Activated CD8-positive, alpha-beta memory T cell treated with anti-CD3 and anti-CD28 coated beads for 4 hours (primary cell): ENCODE results near the gene ZRANB1.

ENCODE experiments used
- DNase-seq, 2 donors: peaks; one replicate each; pipeline ENCODE4 v3.0.0-alpha.2; 2020; ENCODE audit warnings: low read depth in 2 of 2

The ZRANB1 gene

DNA sequence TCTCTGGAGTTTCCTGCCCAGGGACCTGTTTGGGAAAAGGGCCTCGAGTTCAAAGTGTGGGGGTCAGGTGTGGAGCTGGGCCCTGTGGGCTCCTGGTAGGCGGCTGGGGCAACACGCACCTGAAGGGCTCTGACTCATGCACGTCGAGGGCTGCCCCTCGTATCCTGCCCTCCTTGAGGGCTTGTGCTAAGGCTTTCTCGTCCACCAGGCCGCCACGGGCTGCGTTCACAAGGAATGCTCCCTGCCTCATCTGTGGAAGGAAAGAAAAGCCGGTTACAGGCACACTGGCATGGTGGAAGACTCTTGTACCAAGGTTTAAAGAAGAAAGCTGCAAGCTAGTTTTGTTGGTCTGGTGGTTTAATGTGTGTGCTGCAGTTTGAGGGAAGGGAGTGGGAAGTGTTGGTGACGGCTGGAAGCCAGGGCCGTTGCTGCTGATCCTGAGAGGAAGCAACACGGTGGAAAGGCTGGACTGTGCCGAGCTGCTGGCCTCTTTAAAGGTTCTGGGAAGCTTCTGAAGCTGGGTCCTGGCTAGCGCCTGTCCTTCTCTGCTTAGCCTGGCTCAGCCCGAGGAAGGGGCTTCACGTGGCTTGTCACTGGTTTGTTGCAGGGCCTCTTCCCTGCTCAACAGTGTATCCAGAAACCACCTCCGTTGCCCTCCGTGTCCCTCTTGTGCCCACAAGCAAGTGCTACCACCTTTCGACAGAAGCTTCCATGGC, 52.0 kb downstream of the ZRANB1 start:
- no peak for DNase-seq

GRCh38 chr10:124994573-124995473, 52.9 kb downstream of the ZRANB1 start:
- DNase-seq: no peak

DNA sequence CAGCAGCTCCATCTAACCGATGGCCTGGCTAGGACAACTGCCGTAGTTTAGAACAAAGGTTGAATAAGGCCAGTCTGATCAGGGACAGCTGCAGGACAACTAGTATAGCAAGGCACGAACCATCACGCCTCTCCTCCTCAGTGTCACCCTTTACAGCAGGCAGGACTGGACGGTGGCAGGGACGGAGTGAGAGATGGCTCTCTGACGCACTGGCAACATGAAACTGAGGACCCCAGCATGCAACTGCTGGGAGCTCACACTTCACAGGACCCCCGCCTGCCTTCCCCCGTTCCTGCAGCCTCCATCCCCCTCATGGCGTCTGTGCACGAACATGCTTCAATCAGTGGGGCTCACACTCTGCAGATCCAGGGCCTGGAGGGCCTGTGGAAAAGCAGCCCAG, 53.7 kb downstream of the ZRANB1 start:
- no peak for DNase-seq

GRCh38 chr10:124996127-124996853, 54.4 kb downstream of the ZRANB1 start:
- DNase-seq: no peak

GRCh38 chr10:124996854-124997215, 54.9 kb downstream of the ZRANB1 start:
- no peak for DNase-seq

GRCh38 chr10:124997306-124997705, 55.4 kb downstream of the ZRANB1 start:
- no peak for DNase-seq

DNA sequence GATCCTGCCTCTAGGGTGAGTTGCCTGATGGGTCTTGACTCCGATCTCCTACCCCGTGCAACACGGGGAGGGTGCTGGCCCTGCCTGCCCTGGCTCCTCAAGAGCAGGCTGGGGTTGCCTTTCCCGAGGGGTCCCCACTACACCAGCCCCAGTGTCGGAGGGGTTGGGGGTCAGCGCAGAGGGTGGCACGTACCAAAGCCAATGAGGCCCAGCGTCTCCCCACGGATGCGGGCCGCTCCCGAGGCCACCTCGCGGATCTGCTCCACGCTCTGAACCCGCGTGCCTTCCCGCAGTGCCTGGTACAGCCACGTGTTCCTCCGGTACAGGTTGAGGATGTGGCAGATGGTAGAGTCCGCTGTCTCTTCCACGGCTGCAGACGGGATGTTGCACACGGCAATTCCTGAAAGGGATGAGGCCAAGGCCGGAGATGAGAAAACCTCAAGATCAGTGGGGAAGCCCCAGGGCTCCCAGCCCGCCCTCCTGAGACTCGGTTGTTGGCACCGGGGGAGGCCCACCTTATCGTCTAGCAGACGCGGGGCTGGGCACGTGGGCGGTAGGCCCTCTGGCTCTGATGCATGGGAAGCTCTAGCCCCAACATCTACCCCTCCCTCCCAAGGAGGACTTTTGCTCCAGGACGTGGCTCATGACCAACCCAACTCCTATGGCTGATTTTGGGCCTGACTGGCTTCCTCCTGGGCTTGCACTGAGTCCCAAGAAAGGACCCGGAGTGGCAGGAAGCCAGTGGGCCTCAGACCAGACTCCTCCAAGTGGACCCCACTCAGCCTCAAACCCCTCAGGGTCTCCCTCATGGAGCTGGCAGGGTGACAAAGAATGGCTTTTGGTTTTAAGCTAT, 56.1 kb downstream of the ZRANB1 start:
- no peak for DNase-seq

DNA sequence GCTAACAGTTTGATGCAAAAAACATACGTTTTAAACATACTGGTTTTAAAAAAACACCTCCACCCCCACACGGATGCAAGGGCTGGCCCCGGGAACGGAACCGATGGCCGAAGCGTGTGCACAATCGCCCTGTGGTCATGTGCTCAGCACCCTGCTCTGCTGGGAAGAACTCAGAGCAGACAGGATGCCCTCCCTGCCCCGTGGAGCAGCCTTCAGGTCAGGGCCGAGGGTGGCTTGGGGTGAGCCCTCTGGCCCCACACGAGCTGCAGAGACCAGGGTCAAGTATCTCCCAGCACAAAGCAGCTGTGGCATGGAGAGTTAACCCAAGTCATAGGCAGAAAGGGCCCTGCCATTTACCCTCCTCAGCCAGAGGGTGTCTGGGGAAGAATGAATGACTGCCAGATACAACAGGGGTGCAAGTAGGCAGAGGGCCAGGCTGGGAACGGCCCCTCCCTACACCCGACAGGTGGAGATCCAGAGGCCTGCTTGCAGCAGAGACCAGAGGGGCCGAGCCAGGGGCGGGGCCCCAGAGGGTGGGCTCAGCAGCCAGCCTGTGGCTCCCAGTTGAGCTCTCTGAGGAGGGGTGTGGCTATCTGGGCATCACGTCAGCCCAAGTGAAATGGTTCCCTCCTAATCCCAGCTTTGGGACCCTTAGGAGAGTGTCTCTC, 56.8 kb downstream of the ZRANB1 start:
- no peak for DNase-seq

DNA sequence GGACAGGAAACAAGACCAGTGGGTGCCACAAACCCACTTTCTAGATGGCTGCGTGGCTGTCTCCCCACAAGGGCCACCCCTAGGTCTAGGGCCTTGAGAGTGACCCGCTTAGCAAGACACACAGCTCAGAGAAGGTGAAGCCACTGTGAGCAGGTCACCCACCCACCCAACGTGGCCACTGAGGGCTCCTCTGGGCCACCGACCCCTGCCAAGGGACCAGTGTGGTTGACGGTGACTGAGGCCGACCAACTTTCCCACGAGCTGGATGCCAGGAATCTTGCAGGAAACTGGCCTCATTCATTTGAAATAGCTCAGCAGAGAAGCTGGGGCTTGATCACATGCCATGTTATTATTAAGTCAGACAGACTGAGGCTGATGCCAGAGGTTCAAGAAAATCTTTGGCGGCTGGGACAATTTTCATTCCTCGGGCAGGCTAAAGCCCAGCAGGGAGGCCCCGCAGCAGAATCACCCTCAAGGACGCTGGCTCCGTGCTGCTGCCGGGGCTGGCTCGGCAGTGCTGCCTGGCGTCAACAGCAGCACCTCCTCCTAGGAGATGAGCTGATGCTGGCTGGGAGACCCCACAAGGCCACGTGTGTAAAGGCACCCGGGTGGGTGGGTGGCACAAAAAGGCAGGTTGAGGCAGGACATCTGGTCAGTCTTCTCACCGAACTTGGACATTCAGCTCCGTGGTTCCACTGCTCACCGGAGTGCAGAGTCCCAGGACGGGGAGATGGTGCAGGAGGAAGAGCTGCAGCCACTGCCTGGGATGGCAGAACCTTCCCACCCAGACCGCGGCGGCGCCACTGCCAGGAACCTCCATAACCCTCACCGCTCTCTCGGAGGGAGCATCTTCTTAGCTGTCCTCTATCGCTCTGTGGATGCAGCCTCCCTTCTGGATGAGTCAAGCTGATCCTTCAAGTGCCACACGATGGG, 57.8 kb downstream of the ZRANB1 start:
- DNase-seq: no peak

DNA sequence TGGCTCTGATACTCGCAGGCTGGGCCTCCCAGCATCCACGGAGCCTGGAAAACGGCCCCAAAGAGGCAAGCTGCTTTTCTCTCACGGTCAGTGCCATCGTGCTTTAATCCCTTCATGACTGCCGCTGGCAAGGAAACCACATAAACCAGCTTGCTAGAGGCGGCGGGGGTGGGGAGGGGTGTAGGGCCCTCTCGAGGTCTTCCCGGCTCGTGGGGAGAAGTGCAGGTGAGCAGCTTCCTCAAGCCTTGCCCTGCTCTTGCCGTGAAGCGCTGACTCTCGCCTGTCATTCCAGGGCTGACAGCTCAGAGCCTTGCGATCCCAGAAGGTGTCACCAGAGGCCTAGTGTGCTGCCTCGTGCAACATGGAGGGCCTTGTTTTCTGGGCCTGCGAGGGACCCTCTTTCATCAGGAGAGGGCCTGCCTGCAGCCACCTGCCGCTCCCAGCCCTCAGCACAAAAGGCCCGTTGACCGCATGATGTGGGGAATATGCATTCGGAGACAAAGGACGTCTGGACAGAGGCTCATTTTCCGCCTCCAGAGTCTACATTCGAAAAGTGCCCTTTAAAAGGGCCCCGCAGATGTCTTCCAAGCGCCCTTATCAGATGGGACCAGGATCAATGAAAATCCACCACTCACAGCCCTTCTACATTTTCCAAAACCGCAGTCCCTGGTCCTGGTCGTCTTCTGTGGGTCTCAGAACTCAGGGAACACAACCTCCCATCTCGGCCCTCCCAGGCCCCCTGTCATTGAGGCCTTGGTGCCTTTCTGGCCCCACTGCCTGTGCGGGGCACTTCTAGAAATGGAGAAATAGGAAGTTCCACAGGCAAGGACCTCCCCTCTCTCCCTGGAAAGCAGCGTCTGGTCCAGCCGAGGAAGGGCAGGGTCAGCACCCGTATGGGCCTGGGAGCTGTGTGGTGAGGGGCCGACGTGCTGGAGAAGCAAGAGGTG, 58.7 kb downstream of the ZRANB1 start:
- DNase-seq: no peak

DNA sequence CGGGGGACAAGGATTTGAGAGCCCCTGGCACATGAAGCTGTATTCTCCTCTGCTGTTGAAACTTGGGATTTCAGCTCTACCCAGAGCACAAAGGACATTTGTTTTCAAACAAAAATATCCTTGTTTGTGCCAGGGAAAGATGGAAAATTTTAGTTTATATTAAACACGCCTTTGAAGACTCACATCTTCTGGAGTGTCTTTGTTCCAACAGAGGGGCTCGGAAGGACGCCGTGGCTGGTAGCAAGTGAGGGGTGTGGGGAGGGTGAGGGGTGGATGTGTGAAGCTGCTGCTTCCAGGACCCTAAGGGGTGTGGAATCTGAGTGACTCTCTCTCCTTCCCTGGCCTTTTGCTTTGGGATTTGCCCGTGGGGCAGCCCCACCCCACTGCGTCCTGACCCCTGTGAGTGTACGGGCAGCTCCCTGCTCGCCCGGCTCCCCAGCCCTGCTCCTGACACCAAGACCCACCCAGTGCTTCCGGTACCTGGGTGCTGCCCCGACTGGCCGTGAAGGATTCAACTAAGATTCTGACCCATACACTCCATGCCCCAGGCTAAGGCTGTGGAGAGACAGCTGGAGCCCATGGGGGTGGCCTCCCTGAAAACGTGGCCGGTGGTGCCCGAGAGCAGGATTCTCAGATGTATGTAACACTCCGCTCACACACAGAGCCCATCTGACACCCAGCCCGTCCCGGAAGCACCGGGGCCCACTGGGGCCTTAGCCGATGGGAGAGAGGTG, 59.6 kb downstream of the ZRANB1 start:
- no peak for DNase-seq

DNA sequence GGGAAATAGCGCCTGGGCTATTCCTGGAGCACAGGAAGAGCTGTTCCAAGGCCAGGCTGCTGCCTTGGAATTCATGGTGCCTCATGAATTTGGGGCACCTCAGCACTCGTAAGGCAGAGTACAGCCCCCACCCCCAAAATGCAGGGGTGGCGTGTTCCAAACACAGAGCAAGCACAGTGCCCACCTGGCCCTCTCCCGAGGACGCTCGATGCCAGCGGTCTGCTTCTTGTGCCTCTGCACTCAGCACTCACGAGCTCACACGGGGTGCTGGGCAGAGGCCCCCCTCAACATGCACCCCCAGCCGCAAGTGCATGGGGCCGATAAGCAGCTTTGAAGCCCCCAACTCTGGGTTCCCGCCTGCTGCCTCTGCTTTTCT, 60.1 kb downstream of the ZRANB1 start:
- no peak for DNase-seq

DNA sequence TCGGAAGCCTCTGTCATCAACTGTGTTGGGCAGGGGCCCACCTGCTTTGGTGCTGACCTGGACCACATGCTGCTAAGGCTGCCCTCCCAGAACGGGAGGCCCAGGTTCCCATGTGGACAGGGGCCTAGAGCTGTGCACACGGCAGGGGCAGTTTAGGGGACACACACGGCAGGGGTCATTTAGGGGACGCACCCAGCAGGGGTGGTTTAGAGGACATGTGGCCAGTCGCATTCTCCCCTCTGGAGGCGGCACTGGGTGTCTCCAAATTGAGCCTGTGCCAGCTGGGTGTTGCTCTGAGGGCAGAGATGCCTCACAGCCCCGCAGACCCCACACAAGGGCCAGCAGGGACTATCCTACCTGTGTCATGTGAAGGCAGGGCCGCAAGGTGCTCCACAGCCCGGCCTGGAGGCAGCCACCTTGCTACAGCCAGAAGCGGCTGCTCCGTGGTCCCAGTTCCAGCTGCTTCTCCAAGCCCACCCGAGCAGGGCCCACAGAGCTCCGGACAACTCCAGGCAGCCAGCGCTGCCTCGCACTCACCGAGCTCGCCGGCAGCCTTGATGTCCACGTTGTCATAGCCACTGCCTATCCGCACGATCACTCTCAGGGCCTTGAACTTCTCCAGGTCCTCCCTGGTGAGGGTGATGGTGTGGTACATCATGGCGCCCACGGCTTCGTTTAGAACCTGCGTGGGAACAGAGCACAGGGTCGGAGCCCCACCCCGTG, 60.7 kb downstream of the ZRANB1 start:
- DNase-seq: no peak

DNA sequence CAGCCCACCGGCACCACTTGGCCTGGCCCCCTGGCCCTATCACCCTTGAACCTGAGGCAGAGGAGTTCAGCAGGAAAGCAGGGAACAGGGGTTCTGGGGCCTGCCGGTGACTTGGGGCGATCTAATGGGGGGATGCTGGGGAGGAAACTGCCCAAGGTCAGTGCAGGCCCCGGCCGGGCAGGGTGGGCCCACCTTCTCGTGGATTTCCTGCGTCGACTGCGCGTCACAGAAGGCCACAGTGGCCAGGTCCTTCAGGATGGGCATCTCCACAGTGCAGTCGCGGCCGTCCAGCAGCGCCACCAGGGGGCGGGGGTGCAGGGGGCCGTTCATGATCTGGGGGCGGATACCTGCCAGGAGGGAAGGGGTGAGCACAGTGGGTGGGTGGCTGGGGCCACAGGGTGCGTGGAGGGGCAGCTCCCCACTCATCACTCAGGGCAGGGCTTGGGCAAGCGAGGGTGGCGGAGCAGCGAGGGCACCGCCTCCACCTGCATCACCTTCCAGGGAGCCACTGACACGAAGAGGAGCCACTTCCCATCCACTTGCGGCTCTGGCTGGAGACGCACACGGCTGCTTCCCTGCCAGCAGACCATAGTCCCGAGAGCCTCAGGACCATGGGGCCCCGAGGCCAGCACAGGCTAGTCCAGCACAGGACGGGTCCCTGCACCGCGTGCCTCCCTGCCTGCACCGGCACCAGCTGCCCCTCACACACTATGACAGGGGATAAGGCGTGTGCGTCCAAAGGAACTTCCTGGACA, 61.4 kb downstream of the ZRANB1 start:
- DNase-seq: no peak

DNA sequence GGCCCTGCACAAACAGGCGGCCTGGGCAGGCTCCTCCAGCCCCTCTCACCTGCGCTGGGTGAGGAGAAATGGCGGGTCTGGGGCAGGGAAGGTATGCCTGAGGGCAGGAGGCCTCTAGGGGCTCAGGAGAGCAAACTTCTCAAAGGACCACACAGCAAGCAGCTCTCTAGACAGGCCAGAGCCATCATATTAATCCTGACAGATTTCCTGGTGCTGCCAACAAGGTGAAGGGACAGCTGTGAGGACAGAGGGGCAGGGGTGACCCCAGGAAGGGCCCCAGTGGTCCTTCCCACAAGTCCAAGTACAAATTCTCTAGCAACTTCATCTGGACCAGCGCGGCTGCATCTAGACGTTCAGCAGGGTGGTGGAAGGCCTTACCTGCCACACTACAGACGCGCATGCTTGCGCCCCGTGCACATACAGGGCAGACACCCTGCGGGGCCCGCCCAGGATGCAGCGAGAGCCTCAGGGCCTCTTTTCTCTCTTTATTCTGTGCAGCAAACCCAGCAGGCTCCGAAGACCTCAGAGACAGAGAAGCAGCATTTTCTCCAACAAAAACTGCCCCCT, 62.1 kb downstream of the ZRANB1 start:
- no peak for DNase-seq

DNA sequence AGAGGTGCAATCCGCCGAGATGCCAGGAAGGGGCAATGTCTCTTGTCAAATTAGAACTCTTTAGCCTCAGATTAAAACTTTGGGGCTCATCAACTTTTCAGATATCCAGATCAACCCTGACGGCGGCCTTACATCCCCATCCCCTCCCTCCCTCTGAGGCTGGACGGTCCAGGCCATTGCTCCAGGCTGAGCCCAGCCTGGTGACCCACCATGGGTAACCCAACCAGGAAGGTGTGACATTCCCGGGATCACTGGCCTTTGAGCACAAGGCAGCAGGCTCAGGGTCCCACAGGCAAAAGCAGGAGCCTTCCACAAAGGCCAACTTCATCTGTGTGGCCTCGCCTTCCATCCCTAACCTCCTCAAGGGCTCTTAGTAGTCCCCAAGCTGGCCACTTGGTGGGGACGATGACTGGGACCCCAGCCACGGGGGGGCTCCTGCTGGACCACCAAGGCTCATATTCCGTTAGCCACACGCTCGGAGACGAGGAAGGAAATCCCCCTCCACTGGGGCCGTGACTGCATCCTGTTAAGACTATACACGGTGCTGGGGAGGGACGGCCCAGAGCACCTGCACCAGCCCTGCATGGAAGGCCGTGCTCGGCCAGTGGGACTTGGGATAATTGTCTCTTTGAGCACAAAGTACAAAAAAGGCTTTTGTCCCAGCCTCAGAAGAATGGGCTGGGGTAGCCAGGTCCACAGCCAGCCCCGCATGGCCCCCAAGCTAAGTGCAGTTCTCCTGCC, 62.8 kb downstream of the ZRANB1 start:
- DNase-seq: no peak
